ENCODE data around the gene ZNF277. TPM values are rescaled to one million over a fixed set of nuclear protein-coding genes. Genes with fewer than 3 reads are reported as not detected.

ZNF277 gene
- total RNA-seq, 3 donors from 2014 or later, result 16.8 to 26.9 (median 22.0) TPM

- intact Hi-C loops (cut with DNase I, micrococcal nuclease), result no loop called here
- ATAC-seq, result peak; percentile 34
- H3K4me1 ChIP-seq (ENCODE audit: low read depth), result no peaks in the 10 kb centered on the region
- H3K4me3 ChIP-seq, result no peak overlapping the region
- H3K9me3 ChIP-seq, result no peaks in the 10 kb centered on the region
- no peak for TF ChIP-seq CTCF (IDR thresholded peaks at IDR 0.05)
- H3K36me3 ChIP-seq (ENCODE audit: low read depth), result no peaks in the 10 kb centered on the region
- no peak for DNase-seq
Measured at GRCh38 chr7:112192236-112193154, 14.0 kb upstream of the ZNF277 start.

- no peak for TF ChIP-seq CTCF (IDR thresholded peaks at IDR 0.05)
- DNase-seq (no peak), ATAC-seq (no peak)
- no peaks in the 10 kb centered on the region for H3K4me1 ChIP-seq (ENCODE audit: low read depth)
- intact Hi-C loops (cut with DNase I, micrococcal nuclease), result no loop called here
- no peak overlapping the region for H3K4me3 ChIP-seq
- no peaks in the 10 kb centered on the region for H3K9me3 ChIP-seq
- H3K36me3 ChIP-seq (ENCODE audit: low read depth), result no peaks in the 10 kb centered on the region
Measured at GRCh38 chr7:112193915-112194502, 12.5 kb upstream of the ZNF277 start.

- Histone ChIP-seq H3K4me3 (no peak overlapping the region), H3K36me3 (ENCODE audit: low read depth) (no peaks in the 10 kb centered on the region)
- TF ChIP-seq CTCF (IDR thresholded peaks at IDR 0.05), result no peak
Measured at GRCh38 chr7:112195717-112196116, 10.8 kb upstream of the ZNF277 start.

GRCh38 chr7:112197322-112197721, 9.2 kb upstream of the ZNF277 start:
- no peak for TF ChIP-seq CTCF (IDR thresholded peaks at IDR 0.05)
- intact Hi-C loops (cut with DNase I, micrococcal nuclease), result no loop called here
- H3K4me1 ChIP-seq (ENCODE audit: low read depth), result no peaks in the 10 kb centered on the region
- H3K9me3 ChIP-seq, result no peaks in the 10 kb centered on the region
- no peak for ATAC-seq
- no peak overlapping the region for H3K4me3 ChIP-seq
- DNase-seq, result no peak
- no peaks in the 10 kb centered on the region for H3K36me3 ChIP-seq (ENCODE audit: low read depth)

More at GRCh38 chr7:112195717-112196116, 10.8 kb upstream of the ZNF277 start:
- no peak for ATAC-seq
- Histone ChIP-seq H3K4me1 (ENCODE audit: low read depth) (no peaks in the 10 kb centered on the region), H3K9me3 (no peaks in the 10 kb centered on the region)
- DNase-seq, result no peak
- intact Hi-C loops (cut with DNase I, micrococcal nuclease), result no loop called here

GRCh38 chr7:112199035-112199655, 7.3 kb upstream of the ZNF277 start:
- no peak for TF ChIP-seq CTCF (IDR thresholded peaks at IDR 0.05)
- intact Hi-C loops (cut with DNase I, micrococcal nuclease), result no loop called here
- Histone ChIP-seq H3K4me3 (no peak overlapping the region), H3K4me1 (ENCODE audit: low read depth) (no peaks in the 10 kb centered on the region), H3K36me3 (ENCODE audit: low read depth) (no peaks in the 10 kb centered on the region), H3K9me3 (no peaks in the 10 kb centered on the region)
- DNase-seq, result no peak
- ATAC-seq, result no peak

Measured in mucosa of descending colon (tissue), 3 donors.